Activated CD8-positive, alpha-beta memory T cell treated with anti-CD3 and anti-CD28 coated beads for 36 hours (primary cell): ENCODE data around the gene MAST3. TPM values are rescaled to one million over a fixed set of nuclear protein-coding genes. Genes with fewer than 3 reads are reported as not detected.

ENCODE experiments used
- CTCF ChIA-PET: fragments of 350-600 bp; sonication (Branson Sonifier 250); formaldehyde crosslinking; loops from one replicate; lab custom pipeline; 2021; ENCODE audit warnings: antibody characterized with exemption; lab: Charles Lee
- POLR2A ChIA-PET: fragments of 350-600 bp; sonication (Branson Sonifier 250); formaldehyde crosslinking; loops from one replicate; lab custom pipeline; 2021; ENCODE audit warnings: antibody characterized with exemption; lab: Charles Lee
- total RNA-seq, 2 experiments: library from RNA; stranded (reverse); gene quantifications; one replicate each; pipeline ENCODE4 v1.2.3, GENCODE V29; 2021

MAST3 gene
- total RNA-seq, 2 experiments from 2014 or later, result 15.5 to 16.2 TPM

DNA sequence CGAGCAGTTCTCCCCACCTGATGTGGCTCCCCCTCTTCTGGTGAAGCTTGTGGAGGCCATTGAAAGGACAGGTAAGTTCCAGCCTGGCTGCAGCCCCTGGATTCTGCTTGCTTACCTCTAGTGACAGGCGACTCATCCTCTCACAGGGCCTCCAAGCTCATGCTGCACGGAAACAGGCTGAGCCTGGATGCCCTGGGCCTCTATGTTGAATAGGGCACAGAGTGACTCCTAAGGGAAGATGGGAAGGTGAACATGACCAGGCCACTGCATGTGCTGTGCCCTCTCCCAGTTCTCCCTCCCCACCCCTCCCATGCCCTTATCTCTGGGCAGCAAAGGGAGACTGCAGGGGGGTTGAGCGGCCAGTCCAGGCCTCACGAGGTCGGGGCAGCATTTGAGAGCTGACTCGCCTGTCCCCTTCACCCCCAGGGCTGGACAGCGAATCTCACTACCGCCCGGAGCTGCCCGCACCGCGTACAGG, 63.0 kb downstream of the MAST3 start:
- ChIA-PET POLR2A (interaction anchor here (0.6 to 1.0 kb wide), 3 partner anchors 12 to 118 kb away, joined by 3 to 6 read pairs (median 3); no protein-coding TSS in a partner anchor), CTCF (interaction anchor here (0.6 to 2.0 kb wide), 17 partner anchors 9 to 250 kb away, joined by 3 to 10 read pairs (median 3); partner anchors contain the start of gene PIK3R2)

GRCh38 chr19:18160971-18161635, 63.5 kb downstream of the MAST3 start:
- ChIA-PET CTCF (interaction anchor here (0.6 to 2.0 kb wide), 19 partner anchors 9 to 249 kb away, joined by 3 to 10 read pairs (median 3); partner anchors contain the start of gene PIK3R2), POLR2A (interaction anchor here (0.6 to 1.0 kb wide), 3 partner anchors 13 to 118 kb away, joined by 3 to 6 read pairs (median 3); no protein-coding TSS in a partner anchor)

DNA sequence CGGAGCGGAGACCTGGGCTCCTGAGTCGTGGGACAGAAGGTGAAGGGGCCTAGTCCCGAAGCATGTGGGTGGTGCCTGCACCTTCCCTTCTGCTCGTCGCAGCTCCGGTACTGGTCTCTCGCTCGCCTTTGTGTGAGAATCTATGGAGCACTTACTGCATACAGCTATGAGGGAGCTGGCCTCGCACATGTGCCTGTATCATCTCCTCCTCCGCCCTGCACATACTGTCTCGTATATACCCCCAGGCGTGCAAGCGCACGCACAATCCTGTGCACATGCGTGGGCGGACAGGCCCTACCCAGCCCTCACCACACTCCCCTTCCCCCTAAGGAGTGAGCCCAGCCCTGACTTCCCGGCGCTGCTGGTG, 64.0 kb downstream of the MAST3 start:
- ChIA-PET CTCF (interaction anchor here (0.8 to 2.0 kb wide), 5 partner anchors 10 to 161 kb away, joined by 3 to 10 read pairs (median 3); no protein-coding TSS in a partner anchor), POLR2A (no interaction called here)

- ChIA-PET CTCF (interaction anchor here (0.6 to 1.4 kb wide), 6 partner anchors 10 to 87 kb away, joined by 3 to 5 read pairs (median 3); no protein-coding TSS in a partner anchor), POLR2A (no interaction called here)
Observed at GRCh38 chr19:18164072-18164471, 66.5 kb downstream of the MAST3 start.

- CTCF ChIA-PET, result interaction anchor here (0.6 to 0.7 kb wide), 2 partner anchors 33 to 246 kb away, joined by 3 to 4 read pairs; no protein-coding TSS in a partner anchor
- POLR2A ChIA-PET, result no interaction called here
Observed at GRCh38 chr19:18165794-18166544, 68.4 kb downstream of the MAST3 start.

DNA sequence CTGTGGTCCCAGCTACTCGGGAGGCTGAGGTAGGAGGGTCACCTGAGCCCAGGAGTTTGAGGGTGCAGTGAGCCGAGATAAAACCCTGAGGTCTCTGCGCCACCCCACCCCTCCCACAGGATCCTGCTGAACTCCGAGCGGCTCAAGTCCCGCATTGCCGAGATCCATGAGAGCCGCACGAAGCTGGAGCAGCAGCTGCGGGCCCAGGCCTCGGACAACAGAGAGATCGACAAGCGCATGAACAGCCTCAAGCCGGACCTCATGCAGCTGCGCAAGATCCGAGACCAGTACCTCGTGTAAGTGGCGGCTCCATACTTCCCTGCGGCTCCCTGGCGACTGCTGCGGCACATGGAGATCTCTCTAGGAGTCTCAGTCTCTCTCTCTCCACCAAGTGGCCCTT, 69.4 kb downstream of the MAST3 start:
- POLR2A ChIA-PET, result no interaction called here
- CTCF ChIA-PET, result interaction anchor here (1.2 to 2.1 kb wide), 3 partner anchors 49 to 235 kb away, joined by 3 to 8 read pairs (median 5); partner anchors contain the start of gene CCDC124

- ChIA-PET CTCF (interaction anchor here (0.6 to 2.1 kb wide), 11 partner anchors 17 to 236 kb away, joined by 3 to 8 read pairs (median 4); partner anchors contain the start of genes CCDC124 and MAST3), POLR2A (no interaction called here)
Observed at GRCh38 chr19:18167975-18168645, 70.5 kb downstream of the MAST3 start.

DNA sequence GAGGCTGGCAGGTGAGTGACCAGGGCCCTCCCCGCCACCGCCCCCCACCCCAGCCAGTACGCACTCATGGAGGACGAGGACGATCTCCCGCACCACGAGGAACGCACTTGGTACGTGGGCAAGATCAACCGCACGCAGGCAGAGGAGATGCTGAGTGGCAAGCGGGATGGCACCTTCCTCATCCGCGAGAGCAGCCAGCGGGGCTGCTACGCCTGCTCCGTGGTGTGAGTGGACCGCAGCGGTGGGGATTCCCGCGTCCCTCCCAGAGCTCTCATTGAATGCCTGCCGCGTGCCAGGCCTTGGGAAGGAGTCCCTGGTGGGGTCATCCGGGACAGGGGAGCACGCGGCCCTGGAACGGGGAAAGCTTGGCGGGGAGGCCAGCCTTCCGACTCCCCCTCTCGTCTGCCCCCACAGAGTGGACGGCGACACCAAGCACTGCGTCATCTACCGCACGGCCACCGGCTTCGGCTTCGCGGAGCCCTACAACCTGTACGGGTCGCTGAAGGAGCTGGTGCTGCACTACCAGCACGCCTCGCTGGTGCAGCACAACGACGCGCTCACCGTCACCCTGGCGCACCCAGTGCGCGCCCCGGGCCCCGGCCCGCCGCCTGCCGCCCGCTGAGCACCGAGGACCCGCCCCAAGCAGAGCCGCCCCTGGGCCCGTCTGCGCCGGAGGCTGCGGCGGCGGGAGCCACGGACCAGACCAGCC, 71.2 kb downstream of the MAST3 start:
- ChIA-PET POLR2A (interaction anchor here (0.6 kb wide), 1 partner anchor 10 kb away, joined by 7 read pairs; no protein-coding TSS in a partner anchor), CTCF (interaction anchor here (0.9 to 2.1 kb wide), 8 partner anchors 17 to 161 kb away, joined by 3 to 8 read pairs (median 4); partner anchors contain the start of gene MAST3)

GRCh38 chr19:18170714-18171255, 73.2 kb downstream of the MAST3 start:
- ChIA-PET CTCF (interaction anchor here (1.0 kb wide), 1 partner anchor 10 kb away, joined by 4 read pairs; no protein-coding TSS in a partner anchor), POLR2A (no interaction called here)

GRCh38 chr19:18171605-18172327, 74.2 kb downstream of the MAST3 start:
- POLR2A ChIA-PET, result no interaction called here

DNA sequence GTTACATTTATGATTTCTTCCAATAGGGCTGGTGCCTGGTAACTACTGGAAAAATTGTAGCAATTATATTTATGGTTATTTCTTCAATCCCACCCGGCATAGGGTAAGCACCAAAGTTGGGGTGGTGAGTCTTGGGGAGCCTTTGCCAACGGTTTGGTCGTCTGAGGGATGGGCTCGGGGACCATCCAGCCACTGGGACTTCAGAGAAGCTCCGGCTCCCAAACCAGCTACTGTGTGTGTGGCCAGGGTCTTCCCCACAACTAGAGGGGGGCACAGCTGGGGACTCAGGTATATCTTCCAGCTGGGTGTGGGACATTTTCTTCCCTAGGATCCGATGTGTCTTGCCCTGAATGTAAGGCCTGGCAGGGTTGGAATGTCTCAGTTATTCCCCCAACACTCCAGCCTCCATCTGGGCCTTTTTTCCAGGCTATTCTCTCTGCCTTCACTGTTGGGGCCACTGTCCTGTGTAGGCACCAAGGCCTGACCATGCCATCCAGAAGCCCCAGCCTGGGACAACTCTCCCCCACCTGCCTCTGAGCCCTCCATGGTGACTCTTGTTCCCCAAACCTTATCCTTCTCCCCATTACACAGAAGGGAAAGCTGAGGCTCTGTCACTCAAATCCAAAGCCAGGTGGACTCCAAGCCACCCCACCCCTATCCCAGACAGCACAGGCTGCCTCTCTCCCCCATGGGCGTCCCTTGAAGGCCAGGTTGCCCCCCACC, 74.9 kb downstream of the MAST3 start:
- ChIA-PET CTCF (interaction anchor here (0.6 to 1.2 kb wide), 2 partner anchors 12 to 144 kb away, joined by 4 to 5 read pairs; no protein-coding TSS in a partner anchor), POLR2A (no interaction called here)

More at GRCh38 chr19:18171605-18172327, 74.2 kb downstream of the MAST3 start:
- CTCF ChIA-PET, result interaction anchor here (0.6 to 1.2 kb wide), 3 partner anchors 11 to 145 kb away, joined by 4 to 5 read pairs (median 4); no protein-coding TSS in a partner anchor

DNA sequence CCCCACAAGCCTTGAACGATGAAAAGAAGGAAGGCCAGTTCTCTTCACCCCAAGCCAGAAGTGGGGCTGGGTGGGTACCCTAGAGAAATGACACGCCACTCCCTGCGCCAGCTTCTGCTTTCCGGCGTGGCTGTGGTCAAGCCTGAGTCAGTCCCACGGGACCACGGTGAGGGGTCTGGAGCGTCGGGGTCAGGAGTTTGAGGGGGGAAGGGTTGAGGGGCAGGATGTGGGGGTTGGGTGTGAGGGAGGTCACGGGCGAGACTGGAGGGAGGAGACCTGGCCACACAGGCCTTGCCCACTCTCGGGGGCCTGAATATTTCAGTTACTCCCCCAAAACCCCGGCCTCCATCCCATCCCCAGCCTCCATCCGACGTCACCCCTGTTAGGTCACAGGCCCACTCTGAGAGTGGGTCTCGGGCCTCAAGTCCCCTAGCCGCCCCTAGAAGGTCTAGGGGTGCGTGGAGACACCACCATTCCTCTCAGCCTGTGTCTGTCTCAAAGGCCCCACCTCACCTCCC, 75.5 kb downstream of the MAST3 start:
- CTCF ChIA-PET, result interaction anchor here (1.2 kb wide), 1 partner anchor 13 kb away, joined by 5 read pairs; no protein-coding TSS in a partner anchor
- POLR2A ChIA-PET, result no interaction called here

GRCh38 chr19:18173572-18174288, 76.2 kb downstream of the MAST3 start, which contains the start of gene IFI30:
Gene IFI30 (plus strand): TSS chr19:18173813. CDS start chr19:18173842, 29 bp downstream.
- POLR2A ChIA-PET, result interaction anchor here (1.2 kb wide), 1 partner anchor 78 kb away, joined by 4 read pairs; no protein-coding TSS in a partner anchor
- CTCF ChIA-PET, result interaction anchor here (0.6 to 1.0 kb wide), 2 partner anchors 9 to 22 kb away, joined by 3 read pairs; no protein-coding TSS in a partner anchor

DNA sequence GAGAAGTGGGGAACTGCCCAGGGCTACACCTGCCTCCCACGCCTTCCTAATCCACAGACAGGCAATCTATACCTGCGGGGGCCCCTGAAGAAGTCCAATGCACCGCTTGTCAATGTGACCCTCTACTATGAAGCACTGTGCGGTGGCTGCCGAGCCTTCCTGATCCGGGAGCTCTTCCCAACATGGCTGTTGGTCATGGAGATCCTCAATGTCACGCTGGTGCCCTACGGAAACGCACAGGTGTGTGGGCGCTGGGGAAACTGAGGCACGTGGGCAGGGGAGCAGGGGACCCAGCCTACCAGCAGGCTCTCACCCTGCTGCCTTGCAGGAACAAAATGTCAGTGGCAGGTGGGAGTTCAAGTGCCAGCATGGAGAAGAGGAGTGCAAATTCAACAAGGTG, 77.4 kb downstream of the MAST3 start:
- ChIA-PET CTCF (interaction anchor here (1.2 kb wide), 1 partner anchor 14 kb away, joined by 4 read pairs; no protein-coding TSS in a partner anchor), POLR2A (interaction anchor here (1.2 kb wide), 1 partner anchor 77 kb away, joined by 4 read pairs; no protein-coding TSS in a partner anchor)
